T-helper 2 cell (primary cell): ENCODE results near the gene OSBP2.

ENCODE experiments used
- DNase-seq, 5 experiments: peaks; one replicate each; pipeline versions ENCODE4 v3.0.0 to v3.0.0-alpha.2; 2012 to 2022

The OSBP2 gene

DNA sequence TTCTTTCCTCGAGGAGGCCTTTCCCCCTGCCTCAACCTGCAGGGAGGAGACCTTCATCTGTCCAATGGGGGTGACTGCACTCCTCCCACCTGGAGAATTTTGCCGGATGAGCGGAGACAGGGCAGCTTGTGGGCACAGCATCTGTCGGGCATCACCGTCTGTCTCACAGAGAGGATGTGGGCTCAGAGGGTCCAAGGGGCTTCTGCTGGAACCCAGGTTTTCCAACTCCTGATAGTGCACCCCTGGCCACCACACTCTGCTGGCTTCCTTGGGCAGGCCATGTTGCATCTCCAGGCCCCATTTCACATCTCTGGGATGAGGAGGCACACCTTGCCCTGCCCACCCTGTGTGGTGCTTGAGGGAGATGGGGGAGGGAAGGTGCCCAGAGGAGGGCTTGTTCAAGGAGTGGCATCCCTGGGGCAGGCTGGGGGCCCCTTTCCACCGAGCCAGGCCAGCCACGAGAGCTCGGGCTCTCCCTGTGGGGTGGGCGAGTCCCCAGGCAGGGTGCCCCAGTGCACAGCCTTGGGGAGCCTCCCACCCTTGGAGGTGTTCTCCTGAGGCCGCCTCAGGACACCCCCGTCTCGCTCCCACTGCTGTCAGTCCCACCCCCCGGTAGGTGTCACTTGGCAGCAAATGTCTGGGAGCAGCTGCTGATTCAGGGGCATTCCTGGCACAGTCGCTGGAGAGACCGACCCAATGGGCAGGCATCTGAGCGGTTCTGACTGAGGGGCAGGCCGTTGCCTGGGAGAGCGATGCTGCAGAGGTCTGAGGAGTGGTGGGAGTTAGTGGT lies 189.7 kb downstream of the OSBP2 start:
- no peak for DNase-seq

DNA sequence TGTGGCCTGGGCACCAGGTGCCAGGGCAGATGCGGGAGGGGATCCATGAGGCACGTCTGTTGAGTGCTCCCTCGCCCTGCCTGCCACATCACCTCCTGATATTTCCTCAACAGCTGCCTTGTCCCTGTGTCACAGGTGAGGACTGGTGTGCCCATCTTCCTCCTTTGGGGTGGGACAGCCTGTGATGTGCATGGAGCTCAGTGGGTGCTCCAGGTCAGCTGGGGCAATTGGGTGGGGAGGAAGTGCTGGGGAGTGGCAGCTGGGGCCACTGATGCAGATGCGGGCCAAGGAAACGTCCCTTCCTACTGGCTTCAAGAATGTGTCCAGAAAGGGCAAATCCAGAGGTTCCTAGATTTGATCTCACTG lies 190.3 kb downstream of the OSBP2 start:
- no peak for DNase-seq

DNA sequence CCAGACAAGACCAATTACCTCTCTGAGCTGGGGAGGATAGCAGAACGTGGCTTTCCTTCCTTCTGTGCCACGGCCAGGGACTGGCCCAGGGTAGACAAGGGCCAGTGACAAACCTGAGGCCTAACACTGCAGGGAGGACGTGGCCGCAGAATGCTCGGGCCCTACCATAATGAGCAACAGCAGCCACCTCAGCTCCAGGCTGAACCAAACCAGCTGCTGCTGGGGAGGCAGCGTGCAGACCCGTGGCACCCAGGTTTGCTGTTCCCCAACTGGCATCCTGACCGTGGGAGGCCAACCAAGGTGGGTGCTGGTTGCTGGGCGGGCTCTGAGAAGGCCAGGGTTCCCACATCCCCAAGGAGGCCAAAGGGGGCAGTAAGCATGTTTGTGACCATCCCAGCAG lies 190.9 kb downstream of the OSBP2 start:
- DNase-seq, result no peak

DNA sequence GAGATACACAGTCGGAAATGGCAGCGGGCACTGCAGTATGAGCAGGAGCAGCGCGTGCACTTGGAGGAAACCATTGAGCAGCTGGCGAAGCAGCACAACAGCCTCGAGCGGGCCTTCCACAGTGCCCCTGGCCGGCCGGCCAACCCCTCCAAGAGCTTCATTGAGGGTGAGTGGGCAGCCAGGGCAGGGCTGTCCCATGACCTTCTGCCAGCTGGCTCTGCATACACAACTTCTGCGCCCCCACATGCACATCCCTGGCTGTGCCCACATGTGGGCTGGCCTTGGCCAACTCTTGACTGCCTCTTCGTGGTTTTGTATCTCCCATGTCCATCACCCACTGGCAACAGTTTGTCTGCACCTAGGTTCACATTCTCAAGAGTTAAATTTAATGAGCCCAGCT lies 192.8 kb downstream of the OSBP2 start:
- no peak for DNase-seq

DNA sequence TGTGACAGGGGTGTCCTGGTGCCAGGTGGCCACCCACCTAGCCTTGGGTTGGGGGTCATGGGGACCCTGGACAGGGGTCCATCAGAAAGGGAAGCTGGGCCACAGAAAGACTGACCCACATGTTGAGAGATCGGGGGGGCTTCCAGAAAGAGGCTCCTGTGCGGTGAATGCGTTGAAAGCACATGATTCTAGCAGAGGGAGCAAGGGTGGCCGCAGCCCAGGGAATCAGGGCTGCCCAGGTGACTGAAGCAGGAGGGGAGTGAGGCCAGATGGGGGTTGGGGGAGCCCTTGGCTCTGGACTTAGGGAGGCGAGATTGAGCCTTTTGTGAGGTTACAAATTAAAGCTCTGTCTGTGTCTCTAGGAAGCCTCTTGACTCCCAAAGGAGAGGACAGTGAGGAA lies 193.2 kb downstream of the OSBP2 start:
- DNase-seq, result no peak

DNA sequence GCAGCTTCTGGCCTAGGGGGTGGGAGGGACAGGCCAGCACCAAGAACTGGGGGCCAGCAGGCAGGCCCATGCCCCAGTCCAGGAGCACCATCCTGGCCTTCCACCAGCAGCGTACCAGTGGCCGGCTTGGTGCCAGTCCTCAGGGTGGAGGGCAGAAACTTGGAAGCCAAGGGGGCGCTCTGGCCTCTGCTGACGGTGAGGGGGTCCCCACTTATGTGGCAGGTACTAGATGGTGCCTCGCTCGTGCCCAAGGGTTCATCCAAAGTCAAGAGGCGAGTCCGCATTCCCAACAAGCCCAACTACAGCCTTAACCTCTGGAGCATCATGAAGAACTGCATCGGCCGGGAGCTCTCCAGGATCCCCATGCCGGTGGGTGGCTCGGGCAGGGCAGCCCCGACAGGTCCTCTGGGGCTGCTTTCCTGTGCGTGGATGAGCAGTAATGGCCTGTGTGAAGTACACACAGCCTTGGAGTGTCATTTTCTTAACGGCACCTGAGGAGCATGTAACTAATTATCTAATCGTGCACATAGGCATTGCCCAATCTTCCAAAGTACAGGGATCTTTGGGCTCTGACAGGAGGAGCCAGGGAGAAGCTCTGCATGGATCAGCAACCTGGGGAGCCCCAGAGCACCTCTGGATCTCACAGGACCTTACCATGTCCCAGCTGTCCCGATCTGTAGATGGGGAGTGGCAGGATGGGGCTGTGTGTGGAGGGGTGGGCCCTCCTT lies 194.8 kb downstream of the OSBP2 start:
- DNase-seq, result no peak

DNA sequence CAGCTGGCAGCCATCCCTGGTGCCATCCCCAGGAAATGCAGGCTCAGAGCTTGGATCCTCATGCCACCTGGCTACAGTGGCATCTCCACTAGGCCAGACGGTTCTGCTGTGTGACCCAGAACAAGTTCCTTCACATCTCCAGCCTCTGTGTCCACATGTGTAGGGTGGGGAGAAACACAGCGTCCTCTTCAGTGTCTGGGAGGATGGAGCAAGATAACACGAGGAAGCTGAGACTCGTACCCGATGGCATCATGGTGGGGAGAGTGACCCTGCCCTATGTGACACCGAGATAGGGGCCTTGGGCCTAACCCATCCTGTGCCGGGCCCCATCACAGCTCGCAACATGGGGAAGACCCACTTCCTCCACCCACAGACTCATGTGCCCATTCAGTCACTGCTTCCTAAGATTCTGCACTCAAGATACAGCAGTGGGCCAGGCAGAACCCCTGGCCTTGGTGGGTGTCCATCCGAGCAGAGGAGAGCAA lies 195.4 kb downstream of the OSBP2 start:
- no peak for DNase-seq

DNA sequence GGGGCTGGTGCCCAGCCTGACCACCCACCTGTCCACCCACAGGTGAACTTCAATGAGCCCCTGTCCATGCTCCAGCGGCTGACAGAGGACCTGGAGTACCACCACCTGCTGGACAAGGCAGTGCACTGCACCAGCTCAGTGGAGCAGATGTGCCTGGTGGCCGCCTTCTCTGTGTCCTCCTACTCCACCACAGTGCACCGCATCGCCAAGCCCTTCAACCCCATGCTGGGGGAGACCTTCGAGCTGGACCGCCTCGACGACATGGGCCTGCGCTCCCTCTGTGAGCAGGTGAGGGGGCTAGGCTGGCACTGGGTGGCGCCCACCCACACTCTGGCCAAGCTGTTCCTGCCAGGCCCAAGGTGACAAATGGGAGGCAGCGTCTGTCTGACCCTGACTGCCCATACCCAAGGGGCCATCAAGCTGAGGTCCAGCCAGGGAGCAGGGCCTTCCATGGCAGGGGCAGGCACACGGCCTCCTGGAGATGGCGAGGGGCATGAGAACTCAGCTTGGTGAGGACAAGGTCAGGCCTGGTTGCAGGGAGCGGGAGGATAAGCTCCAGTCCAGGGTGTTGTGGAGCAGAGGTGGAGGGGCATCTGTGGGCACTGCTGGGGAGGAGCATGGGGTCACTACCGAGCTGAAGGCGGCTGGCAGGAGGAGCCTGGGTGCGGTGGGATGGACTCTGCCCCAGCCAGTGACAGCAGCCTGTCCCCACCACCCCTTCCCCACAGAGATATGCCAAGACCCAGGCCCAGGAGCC lies 196.2 kb downstream of the OSBP2 start:
- peak in 1 of 5 experiments; percentile 36 for DNase-seq

DNA sequence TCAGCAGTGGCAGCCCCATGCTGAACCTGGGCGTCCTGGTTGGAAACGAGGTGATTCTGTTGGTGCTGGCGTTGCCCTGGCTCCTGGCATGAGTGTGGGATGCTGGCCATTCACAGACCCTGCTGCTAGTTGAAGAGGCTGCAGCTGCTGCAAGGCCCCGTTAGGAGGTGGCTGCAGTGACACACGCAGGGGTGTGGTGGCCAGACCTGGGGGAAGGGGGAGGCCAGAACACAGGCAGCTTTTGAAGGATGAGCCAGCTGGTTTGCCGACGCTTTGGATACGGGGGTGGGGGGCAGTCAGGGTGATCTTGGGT lies 196.7 kb downstream of the OSBP2 start:
- DNase-seq, result no peak

DNA sequence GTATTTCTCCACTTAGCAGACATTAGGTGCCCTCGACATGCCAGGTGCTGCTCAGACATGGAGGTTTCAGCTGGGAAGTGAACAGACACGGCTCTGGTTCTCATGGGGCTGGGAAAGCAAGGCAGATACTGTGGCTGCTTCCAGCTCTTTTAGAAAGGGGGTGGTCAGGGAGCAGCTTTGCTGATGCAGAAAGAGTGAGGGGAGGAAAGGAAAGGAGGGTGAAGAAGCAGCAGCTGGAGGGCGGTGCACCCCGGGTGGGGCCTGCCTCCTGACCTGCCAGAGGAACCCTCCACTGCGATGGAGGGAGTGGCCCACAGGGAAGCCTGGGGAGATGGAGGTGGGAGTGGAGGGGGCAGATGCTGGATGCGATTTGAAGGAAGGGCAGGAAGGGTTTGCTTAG lies 197.1 kb downstream of the OSBP2 start:
- no peak for DNase-seq

DNA sequence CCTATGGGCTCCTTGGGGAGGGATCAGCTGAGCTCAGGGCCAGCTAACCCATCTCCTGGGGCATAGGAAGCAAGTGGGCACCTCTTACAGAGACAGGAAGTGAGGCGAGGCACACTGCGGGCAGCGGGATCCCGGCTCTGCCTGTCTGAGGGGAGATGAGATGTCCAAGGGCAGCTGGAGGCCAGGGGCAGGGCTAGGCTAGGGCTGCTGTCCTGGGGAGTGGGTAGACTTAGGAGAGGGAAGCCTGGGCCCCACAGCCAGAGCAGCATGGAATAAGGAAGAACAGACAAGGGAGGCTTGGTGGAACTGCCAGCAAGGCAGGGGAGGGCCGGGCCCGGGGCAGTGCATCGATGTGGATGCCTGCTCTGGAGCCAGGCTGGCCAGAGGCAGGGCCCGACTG lies 197.6 kb downstream of the OSBP2 start:
- no peak for DNase-seq

DNA sequence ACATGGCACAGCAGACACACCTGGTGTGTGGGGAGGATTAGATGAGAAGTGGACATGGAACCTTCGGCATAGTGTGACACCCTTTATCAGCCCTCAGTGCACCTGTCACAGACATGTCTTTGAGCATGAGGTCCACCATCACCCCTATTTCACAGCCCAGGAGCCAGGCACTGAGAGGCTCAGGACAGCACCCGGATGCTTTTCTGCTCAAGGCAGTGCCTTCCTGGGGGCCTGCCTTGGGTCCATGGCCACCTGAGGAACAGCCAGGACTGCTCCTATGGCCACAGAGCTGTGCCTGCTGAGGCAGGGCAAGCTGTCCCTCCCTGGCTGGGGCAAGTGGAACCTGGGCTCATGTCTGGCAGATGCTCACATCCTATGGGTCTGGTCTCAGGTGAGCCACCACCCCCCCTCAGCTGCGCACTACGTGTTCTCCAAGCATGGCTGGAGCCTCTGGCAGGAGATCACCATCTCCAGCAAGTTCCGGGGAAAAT lies 198.1 kb downstream of the OSBP2 start:
- no peak for DNase-seq

DNA sequence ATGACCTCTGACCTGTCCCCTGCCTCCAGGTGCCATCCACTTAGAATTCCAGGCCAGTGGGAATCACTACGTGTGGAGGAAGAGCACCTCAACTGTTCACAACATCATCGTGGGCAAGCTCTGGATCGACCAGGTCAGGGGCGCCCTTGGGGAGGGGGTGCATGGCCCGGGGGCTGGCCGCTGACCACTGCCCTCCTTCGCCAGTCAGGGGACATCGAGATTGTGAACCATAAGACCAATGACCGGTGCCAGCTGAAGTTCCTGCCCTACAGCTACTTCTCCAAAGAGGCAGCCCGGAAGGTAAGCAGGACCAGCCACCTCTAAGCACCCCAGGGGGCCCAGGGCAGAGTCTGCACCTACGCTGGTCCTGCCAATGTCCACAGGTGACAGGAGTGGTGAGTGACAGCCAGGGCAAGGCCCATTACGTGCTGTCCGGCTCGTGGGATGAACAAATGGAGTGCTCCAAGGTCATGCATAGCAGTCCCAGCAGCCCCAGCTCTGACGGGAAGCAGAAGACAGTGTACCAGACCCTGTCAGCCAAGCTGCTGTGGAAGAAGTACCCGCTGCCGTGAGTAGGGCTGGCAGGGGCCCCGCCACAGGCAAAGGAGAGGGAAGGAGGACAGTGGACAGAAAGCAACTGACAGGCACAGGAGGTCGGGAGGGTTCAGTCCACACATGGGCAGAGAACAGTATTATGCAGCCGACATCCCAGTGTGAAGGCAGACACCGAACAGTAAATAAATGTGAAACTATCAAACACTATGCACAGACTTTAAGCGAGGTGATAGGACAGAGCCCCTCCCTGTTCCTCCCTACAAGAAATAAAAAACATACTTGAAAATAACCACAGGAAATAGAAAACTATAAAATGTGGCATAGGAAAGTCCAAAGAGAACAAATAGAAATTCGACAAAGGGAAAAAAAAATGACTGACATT lies 199.0 kb downstream of the OSBP2 start:
- DNase-seq, result no peak

DNA sequence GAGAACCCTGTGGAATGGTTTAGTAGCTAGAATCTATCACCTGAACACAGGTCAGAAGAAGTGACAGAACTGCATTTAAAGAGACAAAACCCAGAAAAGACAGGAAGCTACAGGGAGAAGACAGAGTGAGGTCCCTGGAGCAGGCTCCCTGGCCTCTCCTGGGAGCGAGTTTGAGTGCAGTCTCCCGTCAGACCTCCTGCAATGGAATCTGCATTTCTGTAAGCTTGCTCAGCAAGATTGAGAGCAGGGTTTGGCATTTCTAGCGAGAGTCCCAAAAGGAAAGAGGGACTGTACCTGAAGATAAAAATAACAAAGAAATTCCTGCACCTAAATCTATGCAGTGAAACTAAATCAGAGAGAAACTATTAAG lies 199.7 kb downstream of the OSBP2 start:
- no peak for DNase-seq

DNA sequence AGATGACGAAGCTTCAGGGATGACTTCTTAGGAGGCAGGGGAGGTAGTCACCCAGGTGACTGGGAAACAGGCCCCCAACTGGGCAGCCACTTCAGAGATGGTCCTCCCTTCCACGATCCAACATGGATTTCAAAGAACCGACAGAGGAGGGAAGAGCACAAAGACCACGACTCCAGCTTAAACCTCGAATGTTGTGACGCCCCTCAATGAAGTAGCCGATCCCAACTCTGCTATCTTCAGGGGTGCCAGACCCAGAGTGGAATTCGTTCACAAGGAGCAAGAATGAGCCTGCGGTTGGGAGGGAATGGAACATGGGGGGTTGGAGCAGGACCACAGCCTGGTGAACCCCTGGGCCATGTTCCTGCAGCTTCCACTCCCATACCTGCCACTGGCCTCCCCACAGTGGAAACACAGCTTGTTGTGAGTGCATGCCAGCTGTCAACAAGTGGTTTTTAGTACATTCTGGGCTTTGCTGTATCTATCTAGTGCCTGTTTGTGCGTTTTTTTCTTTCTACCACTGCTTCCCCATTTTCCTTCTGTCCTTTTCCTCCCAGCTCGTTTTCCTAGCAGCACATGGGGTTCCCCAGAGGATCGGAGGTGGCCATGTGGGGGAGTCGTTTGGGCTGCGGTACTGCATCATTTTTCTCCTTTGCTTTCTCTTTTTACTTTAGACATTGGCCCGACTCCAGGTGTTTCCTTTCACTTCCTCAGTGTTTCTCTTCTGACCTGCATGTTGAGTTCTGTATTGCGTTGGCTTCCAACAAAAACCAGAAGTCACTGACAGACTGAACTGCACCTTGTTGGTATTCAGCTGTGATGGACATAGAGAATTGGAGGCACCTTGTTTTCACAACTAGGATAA lies 208.1 kb downstream of the OSBP2 start:
- DNase-seq, result no peak

DNA sequence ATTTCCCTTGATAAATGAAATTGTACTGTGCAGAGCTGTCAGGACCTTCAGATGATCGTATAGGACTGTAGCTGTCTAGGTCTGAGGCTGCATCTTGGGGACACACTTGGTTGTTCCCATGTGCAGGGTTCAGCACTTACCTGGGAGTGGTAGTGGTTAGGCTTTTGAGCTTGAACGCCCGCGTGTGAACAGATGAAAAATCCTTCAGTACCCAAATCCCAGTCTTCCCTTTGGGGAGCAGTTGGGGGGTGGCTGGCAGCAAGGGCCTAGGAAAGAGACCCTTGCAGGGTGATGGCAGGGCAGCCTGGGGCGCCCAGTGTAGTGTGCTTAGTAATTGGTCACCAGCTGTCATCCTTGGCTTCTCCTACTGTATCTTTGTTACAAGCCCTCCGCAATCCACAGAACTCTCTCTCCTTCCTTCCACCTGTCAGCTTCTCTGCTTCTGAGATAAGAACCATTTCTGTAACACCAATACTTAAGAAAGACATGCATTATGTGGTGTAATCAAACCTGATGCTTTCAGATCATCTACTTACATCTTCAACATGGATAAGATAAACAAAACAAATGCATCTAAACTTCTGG lies 209.3 kb downstream of the OSBP2 start:
- DNase-seq, result no peak

DNA sequence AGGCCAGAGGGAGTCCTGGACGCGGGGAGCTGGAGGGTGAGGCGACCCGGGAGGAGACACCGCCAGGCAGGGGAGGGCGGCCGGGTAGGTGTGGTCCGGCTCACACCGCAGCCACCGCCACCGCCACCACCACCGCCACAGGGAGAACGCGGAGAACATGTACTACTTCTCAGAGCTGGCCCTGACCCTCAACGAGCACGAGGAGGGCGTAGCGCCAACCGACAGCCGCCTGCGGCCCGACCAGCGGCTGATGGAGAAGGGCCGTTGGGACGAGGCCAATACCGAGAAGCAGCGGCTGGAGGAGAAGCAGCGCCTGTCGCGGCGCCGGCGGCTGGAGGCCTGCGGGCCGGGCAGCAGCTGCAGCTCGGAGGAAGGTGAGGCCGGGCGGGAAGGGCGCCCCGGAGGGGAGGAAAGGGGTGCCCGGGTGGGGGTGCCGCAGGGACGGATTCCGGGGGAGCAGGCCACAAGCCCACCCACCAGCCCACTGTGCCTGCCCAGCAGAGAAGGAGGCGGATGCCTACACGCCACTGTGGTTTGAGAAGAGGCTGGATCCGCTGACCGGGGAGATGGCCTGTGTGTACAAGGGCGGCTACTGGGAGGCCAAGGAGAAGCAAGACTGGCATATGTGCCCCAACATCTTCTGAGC lies 211.1 kb downstream of the OSBP2 start:
- no peak for DNase-seq

DNA sequence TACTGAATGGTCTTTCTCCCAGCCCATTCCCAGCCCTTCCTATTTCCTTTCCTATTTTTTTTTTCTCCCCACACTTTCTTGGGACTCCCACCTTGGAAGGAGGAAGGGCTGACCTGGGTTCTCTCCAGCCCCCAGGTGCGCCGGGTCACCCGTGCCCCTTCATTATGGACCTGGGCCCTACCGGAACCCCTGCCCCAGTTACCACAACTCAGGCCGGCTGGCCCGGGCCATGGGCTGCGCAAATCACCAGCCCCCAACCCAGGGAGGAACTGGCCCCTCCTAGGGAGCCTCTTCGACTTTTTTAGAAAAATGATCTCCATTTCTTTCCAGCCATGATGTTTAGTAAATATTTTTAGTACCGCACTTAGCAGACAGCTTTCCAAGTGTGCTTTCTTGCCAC lies 211.7 kb downstream of the OSBP2 start:
- DNase-seq, result no peak

DNA sequence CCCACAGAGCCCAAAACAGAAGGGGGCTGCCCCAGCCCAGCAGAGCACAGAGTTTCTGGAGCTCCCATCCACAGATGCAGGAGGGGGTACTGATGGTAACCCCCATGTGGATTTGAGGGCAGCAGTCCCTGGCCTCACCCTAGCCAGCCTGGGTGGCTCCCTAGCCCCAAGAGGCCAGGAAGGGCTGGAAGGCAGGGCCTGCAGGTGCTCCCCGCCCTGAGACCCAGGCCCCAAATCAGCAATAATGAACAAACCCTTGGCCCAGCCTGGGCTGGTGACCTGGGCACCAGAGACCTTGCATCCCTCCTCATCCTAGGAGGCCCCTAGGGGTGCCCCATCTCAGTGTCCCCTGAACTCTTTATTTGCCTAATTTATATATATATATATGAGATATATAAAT lies 212.3 kb downstream of the OSBP2 start:
- DNase-seq, result no peak

DNA sequence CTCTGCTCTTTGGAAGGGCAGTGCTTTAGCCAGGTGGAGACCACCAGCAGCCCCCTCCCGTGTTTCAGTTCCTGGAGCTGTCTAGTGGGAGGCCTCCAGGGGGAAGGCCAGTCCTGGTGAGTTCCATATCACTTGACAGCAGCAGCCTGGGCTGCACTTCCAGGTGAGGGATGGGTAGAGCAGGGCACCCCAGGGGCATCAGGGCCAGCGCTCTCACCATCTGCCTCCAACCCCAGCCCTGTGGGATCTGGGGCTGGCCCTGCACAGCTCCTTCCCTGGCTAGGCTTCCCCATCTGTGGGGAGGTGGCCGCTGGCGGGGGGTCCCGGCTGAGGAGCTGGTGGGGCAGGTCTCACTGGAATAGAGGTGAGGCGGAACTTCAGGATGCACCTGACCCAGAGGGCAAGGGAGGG lies 213.4 kb downstream of the OSBP2 start:
- DNase-seq, result no peak

DNA sequence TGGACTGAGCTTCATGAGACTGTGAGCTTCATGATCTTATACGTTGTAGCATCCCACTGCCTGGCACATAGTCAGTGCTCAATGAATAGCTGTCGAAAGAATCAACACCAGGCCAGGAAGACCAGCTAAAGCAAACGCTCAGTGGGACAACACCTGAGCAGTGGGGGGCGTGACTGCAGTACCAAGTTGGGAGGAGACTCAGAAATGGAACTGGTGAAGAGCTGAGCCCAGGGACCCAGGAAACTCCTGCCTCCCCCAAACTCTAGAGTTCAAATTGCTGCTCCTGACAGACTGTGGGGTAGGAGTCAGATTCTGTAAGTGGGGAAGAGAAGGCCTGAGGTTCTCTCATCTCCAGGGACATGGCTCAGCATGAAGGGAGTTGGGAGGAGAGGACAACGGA lies 214.6 kb downstream of the OSBP2 start:
- no peak for DNase-seq
